GM19025 (cell line): ENCODE measurements around the gene SORCS2.

Experiments
- ATAC-seq: cut with Tn5 transposase; IDR thresholded peaks from one replicate; pipeline ENCODE4 v1.9.1; 2021; ENCODE audit warnings: mild to moderate bottlenecking, low read depth, moderate library complexity; ENCODE audit not compliant: unreplicated experiment

SORCS2 gene

DNA sequence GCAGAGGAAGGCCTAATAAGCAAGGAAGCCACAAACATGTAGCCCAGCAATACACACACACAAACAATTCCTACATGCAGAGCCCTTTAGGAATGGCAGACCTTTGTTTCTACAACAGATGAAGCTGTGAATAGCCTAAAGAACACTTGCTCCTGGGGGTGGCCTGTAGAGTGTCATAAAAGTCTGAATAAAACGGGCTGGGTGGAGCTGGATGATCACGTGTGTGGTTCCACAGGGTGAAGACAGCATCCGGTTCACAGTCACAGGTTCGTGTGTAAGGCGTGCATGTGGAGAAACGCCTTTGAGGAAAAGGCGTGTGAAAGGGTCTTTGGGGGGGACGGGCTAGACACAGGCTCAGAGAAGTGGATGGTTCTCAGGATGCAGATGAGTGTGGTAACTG is 591.2 kb downstream of the SORCS2 start:
- no peak for ATAC-seq

DNA sequence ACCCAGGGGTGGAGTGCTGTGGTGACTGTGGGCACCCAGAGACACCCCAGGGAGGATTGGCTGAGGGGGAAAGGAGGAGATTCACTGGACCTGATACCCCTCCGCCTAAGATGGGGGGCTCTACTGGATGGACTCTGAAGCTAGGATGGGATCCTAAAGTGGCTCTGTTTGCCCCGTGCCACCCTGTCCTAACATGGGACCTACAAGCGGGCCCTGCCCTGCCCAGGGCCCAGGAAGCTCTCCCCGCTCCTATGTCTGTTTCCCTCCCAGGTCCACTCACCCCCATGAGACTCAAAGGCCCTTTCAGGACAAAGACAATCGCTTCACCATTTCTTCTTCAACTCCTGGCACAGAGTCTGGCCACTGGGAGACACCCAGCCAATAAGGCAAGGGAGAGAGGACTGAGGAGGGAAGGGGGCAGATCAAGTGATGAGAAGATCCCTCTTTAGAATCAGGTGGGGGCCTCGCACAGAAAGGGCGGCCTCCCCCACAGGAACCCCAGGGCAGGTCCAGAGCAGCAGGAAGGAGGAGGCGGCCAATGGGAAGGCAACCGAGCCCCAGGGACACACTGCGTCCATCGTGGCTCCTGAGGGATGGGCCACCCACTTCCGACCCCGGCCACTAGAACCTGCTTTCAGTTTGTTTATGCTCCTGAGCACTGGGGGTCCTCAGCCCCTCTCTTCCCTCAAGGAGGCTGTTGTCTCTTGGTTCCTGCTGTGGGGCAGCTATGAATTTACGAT is 592.0 kb downstream of the SORCS2 start:
- no peak for ATAC-seq

DNA sequence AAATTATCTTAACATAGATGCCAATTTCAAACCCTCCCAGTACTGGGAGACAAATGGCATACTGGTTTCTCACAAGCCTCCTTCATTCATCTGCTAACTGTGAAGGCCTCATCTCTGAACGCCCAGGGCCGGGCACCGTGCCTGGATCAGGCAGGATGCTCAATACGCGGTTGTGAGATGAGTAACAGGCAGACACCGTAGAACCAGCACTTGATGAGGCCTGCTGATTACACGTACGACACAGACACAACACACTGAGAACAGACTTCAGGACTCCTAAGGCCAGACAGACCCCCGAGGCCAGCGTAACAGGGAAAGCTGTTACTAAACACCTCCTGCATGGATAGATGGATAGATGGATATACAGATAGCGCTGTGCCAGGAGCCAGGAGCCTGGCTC is 592.7 kb downstream of the SORCS2 start:
- no peak for ATAC-seq

DNA sequence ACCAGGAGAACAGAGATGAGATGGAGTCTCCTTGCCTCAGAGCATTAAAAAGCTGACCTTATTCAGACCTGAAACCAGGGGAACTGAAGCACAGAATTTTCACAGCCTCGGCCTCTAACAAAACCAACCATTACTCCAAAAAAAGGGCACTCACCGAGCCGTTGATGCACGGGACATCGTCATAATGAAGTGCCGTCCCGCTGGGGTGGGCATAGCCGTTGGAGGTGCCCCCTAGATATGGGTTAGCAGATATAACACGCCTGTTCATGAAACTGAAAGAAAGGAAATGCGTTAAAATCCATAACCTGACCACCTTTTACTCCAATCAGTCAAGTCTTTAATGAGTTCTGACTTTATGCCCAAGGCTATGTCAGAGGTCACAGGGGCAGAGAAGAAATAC is 593.7 kb downstream of the SORCS2 start:
- ATAC-seq: no peak

DNA sequence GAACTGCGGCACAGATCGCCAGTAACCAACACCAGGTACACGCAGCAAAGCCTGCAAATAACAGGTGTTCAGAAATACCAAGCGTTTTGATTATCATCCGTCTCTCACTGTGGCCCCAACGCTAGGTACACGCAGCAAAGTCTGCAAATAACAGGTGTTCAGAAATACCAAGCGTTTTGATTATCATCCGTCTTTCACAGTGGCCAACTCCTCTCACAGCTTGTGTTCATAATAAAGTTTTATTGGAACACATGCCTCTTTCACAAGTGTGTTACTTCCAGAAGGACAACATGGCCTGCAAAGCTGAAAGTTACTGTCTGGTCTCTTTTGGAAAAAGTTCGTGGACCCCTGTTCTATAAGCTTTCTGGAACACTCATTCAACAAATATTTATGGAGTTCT is 594.2 kb downstream of the SORCS2 start:
- ATAC-seq: no peak

DNA sequence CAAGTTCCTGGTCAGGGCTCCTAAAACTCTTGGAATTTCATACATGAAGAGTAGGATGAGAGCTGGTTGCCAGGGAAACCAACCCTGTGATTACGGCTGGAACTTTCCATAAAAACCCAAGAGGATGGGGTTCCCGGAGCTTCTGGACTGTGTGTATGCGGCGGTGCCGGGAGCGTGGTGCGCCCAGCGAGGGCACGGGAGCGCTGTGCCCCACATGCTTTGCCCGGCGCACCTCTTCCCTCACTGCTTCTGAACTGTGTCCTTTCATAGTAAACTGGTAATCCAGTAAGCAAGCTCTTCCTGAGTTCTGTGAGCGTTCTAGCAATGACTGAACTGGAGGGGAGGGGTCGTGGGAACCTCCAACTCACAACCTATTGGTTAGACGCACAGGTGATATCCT is 594.7 kb downstream of the SORCS2 start:
- no peak for ATAC-seq

DNA sequence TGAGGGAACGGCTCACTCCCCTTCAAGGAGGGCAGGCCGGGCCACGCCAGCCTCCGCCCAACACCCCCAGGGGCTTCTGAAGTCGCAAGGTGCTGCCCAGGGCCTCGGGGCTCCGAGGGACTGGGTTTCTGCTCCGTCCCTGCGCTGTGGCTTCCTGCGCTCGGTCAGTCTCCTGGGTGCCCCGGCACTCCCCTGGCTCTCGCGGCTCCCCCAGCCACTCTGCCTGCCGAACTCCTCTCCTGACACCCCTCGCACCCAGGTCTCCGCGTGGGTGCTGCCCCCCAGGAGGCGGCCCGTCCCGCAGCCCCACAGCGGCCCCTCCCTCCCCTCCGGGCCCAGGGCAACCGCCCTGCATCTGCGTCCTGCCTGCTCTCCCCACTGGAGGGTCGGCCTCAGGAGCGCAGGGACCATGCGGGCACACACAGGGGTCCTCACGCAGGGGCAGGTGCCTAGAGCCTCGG is 595.4 kb downstream of the SORCS2 start:
- ATAC-seq: no peak

DNA sequence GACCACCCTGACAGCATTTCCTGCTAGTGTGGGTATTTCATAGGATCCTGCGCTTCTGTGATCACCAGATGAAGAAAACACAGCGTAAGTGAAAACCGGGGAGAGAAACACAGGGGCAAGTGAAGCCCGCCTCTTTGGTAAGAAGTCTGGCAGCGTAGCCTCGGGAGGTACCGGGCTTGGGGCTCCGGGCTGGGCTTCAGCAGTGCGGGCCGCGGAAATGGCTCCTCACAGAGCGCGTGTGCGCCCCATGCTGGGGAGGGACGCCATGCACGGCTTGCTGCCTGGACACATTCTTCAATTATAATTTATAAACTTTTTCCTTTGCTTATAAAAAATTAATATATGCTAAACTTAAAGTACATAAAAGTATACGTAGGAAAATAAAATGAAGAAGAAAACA is 595.9 kb downstream of the SORCS2 start:
- no peak for ATAC-seq

DNA sequence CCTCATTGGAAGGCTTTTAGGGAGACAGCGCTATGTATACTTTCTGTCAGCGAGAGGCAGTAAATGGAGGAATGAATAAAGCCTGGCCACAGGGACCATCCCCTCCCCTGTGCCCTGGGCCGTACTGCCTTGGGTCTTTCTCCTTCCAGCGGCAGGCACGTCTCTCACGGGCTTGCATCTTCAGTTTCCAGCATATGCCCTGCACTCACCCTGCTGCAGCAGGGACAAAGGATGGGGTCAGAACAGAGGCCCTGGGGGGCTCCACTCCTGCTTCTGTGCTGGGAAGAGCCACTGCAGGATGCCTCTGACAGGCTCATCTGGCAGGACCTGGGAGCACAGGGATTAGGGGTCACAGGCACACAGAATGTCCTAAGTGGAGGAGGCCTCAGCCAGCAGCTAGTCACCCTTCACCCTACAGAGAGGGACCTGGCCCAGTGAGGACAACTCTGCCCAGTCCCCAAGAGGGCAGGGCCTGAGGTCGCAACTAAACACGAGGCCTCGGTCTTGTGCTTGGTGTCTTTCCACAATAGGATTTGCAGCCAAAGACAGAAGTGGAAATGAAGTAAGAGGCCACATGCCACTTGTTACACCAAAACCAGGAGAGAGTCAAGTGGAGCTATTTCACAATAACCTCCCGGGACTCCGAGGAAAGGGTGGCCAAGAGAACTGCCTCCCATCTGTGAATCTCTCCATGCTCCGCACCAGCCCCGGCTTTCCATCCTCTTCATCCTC is 596.5 kb downstream of the SORCS2 start:
- ATAC-seq: no peak

DNA sequence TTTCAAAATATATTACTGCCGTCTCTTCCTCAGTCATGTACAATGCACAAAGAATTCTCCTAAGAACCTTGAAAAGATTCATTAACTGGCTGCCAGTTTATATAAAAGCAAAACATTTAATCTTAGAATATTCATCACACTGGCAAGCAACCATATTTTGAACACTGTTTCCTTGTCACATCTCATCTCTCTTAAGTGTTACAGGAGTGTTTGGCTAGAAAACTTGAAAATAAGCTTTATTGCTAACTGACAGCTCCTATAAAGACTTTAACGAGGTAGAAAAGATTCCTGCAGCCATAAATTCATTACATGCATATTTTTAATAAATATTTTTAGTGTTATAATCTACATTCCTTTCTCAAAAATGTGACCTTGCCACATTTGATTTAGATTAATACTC is 597.7 kb downstream of the SORCS2 start:
- ATAC-seq: no peak

DNA sequence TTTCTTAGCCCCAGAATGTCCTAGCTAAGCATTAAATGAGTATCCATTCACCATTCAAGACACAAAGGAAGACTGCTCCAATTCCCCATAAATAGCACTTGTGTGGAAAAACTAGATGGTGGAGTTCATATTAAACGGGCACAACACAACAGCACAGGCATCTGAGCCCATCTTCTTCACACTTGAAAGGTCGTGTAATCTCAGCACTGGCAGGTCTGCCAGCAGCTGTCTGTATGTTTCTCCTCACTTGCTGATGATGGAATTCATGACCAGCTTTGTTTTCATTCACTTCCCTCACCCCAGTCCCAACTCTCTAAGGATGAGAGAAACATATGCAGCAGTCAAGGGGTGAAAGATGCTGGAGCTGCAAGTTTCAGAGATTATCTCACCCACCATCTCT is 598.7 kb downstream of the SORCS2 start:
- no peak for ATAC-seq
